Stimulated activated CD4-positive, alpha-beta T cell treated with anti-CD3 and anti-CD28 coated beads, TNF-alpha, amount 100 ng/mL, for 4 hours (primary cell): ENCODE measurements around the gene GPR137C.
A peak's percentile ranks its signal among the peaks of the same experiment; 100 is the strongest.

Source experiments
- DNase-seq, 3 experiments: peaks; one replicate each; pipeline ENCODE4 v3.0.0-alpha.2; 2020; ENCODE audit warnings: low read depth in 3 of 3

GPR137C gene

DNA sequence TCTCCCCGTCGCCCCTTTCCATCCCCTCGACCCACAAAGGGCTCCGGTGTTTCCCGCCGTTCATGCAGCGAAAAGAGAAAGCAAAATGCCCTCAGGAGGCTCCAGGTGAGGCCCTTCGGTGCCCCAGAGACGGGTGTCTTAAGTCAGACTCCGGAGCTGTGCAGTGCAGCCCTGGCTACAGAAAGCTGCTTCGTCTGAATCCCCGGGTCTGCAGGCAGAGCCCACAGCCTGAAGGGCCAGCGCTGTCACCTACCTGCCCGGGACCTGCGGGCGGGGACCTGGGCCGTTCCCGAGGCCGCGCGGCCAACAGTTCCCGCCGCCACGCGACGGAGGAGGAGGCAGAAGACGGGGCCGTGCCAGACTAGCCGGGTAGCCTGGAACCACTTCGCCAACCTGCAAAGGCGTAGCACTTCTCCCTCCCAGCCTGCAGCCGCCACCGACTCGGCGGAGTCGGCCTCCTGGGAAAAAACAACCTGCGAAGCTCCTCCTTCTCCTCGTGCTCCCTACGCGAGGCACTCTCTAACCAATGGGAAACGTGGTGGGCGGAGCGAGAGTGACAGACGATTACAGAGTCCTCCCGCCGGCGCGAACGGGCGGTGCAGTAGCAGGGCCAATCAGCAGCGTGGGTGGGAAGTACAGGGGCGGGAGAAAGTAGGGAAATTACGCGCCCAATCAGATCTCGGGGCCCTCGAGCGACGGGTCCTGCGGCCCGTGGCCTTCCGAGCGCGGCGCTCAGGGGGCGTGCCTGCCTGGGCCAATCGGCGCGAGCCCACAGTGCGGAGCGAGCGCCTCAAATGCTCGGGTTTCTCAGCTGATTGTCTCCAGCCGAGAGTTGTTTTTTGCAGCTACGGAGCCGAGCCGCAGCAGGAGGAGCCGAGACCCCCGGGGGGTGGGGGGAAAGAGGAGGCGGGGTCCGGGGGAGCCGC lies at the start of gene GPR137C, which contains the start of gene TXNDC16:
Gene GPR137C, plus strand, starts transcription at position 774 of the 926 bp plus-strand sequence. CDS start 312 bp downstream, outside the sequence.
Gene TXNDC16, minus strand, starts transcription at position 443 of the 926 bp plus-strand sequence. CDS start 8,948 bp downstream, outside the sequence.
- peak; percentile 96 to 99 (median 99) for DNase-seq

- DNase-seq: no peak
Observed at GRCh38 chr14:52513249-52513648, 39.4 kb upstream of the GPR137C start.

DNA sequence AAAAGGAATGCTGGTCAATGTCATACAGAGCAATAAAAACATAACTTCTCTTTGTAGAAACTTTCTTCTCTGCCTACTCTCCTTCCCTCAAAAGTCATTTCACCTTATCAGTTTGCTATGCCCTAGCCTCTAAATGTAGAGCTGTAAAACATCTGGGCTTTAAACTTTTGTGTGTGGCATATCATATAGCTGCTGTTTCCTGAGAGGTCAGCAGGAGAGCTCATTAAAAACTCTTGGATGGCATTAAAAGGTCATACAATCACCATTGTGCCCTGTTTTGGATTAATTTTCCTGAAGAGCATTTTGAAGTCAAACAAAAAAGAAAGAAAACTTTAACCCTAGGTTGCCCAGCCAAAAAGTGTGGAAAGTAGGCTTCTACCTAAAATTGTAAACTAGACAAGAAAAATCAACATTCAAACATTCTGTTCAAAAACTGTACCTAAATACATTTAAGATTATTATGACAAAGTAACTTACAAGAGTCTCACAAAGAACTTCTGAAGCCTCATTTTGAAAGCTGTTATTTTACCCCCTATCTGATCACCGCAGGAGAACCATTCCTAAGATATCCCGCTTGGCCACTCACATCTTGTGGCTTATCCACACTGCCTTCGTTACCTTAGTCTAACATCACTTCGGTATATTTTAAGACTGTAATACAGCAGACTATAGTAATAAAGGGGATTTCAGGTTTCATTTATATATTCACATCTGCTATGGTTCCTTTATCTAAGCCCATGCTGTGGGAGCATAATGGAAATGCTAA lies 38.4 kb upstream of the GPR137C start:
- no peak for DNase-seq

GRCh38 chr14:52522033-52522432 lies 30.6 kb upstream of the GPR137C start:
- DNase-seq: no peak

DNA sequence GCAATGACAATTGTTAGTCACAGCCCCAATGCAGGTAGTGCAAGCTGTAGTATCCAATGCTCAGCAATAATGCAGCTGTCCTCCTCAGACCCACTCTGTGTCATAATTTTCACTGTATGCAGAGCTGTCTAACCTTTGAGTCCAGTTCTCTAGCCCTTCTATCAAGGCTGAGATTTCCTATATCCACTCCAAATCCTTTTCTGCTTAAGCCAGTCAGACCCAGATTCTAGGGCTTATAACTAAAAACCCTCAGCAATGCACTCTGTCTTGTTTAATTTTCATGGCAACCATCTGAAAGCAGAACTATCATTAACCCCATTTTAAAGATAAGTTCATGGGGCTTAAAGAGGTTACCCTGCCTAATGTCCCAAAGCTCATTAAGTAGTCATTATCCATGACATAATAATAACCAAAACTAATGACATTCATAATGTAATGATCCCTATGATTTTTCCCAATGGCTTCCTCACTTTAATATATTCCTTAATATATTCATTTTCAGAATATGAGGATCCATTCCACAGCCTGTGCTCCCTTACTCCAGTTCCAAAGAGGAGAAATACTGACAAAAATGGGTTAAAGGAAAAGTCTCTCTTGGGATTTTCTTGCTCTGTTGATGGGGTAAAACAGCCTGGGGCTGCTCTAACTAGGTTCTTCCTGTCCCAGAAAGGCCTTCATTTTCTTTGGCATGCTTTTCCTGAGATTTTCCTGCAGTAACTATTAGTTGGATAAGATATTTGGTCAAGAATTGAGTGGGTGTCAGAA lies 29.9 kb upstream of the GPR137C start:
- DNase-seq: no peak

DNA sequence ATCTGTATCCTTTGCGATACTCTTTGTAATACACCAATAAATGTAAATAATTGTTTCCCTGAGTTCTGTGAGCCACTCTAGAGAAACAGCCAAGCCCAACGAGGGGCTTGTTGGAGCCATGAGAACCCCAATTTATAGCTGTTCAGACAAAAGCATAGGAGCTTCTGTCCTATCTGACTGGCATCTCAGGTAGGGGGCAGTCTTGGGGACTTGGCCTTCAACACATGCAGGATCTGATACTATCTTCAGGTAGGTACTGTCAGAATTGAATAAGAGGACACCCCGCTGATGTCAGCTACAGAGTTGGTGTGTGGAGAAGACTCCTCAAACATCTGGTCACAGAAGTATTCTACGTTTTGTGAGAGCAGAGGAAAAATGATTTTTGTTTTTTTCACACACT lies 25.6 kb upstream of the GPR137C start:
- DNase-seq: no peak

GRCh38 chr14:52531481-52531880 lies 21.2 kb upstream of the GPR137C start:
- no peak for DNase-seq

DNA sequence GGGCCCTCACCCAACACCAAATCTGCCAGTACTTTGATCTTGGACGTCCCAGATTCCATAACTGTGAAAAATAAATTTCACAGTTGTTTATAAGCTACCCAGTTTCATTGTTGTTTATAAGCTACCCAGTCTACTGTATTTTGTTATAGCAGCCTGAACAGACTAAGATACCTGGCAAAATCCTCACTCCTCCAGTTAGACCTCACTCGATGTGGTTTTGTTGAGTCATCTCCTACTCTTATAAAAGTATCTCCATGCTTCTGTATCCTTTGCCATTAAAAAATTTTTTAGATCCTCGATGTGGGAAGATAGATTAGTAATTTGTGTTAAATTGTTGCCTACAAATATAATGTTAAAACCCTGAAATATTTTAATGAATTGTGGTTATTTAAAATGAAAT lies 16.4 kb upstream of the GPR137C start:
- DNase-seq: no peak

DNA sequence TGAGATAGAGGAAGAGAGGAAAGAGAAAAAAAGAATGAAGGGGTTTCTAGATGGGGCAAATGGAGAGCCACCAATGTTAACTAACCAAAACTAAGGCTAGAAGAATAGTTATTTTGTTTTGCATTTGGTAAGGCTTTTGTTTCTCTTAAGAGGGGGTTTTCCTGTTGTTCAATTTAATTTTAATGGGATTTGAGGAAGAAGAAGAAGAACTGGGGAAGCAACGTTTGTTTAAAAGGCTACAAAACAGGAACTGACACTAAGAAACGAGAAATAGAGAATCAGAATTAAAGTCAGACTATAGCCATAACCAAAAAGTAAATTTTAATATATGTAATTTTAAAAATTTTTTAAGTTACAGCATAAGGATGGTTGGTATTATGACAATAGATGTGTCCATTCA lies 14.0 kb upstream of the GPR137C start:
- DNase-seq: no peak

- DNase-seq: no peak
Observed at GRCh38 chr14:52545584-52546317, 6.9 kb upstream of the GPR137C start.

DNA sequence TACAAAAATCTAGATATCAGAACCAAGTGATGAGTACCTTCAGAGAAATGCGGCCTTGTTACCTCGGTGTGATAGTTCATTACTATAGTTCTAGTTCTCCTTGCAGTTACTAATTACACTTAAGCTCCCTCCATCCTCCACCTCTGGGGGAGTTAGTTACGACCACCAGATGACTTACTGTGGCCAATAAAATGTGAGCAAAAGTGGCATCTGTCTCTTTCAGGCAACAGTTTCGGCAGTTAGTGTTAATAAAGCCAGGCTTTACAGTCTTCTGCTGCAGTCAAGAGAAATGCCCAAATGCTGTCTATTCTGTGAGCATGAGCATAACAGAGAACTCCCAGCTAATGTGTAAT lies 6.3 kb upstream of the GPR137C start:
- no peak for DNase-seq

DNA sequence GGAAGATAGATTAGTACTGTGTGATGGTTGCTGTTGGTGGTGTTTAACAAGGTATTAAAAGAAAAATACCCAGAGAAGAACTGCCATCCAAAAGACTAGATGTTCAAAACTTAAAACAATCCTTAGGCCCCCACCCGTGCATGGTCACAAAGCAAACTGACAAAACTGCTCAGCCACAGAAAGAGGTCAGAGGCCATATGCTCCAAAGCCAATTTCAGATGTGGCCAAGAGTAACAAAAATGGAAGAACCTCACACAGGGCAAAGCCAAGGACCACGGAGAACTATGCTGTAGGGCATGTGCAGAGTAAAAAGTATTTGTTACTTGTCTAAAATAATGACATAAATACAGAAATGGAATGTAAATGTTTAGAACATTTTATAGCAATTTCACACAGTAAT lies 5.6 kb upstream of the GPR137C start:
- DNase-seq: no peak

- no peak for DNase-seq
Observed at GRCh38 chr14:52547526-52547925, 5.1 kb upstream of the GPR137C start.

GRCh38 chr14:52550661-52551060 lies 2.0 kb upstream of the GPR137C start:
- DNase-seq: no peak

DNA sequence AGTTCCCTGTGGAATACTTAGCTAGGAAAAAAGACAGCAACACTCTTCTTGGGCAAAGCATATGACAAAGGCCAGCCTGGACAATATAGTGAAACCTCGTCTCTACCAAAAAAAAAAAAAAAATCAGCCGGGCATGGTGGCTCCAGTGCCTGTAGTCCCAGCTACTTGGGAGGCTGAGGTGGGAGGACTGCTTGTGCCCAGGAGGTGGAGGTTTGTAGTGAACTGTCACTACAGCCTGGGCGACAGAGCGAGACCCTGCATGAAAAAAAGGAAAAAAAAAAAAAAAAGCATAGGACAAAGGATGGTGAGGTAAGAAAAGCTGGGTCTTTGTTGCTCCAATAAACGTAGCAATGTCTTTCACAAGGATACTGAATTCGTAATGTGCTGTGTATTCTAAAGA lies 1.4 kb upstream of the GPR137C start:
- no peak for DNase-seq

GRCh38 chr14:52551696-52552062 lies 957 bp upstream of the GPR137C start:
- no peak for DNase-seq

DNA sequence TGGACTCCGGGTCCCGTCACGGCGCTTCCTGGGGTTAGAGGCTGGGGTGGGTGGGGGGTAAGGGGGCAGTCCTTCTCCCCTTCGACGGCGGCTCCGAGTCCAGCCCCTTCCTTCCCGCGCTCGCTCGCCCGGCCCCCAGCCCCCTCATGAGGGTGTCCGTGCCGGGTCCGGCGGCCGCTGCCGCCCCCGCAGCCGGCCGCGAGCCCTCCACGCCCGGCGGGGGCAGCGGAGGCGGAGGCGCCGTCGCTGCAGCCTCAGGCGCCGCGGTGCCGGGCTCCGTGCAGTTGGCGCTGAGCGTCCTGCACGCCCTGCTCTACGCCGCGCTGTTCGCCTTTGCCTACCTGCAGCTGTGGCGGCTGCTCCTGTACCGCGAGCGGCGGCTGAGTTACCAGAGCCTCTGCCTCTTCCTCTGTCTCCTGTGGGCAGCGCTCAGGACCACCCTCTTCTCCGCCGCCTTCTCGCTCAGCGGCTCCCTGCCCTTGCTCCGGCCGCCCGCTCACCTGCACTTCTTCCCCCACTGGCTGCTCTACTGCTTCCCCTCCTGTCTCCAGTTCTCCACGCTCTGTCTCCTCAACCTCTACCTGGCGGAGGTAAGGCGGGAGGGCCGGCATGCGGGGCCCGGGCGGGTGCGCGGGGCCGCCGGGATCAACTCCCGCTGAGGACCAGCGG lies 500 bp downstream of the GPR137C start:
- DNase-seq: peak in 2 of 3 experiments; percentile 24

- DNase-seq: peak; percentile 57 to 66 (median 65)
Observed at GRCh38 chr14:52553671-52554575, 1.3 kb downstream of the GPR137C start.

DNA sequence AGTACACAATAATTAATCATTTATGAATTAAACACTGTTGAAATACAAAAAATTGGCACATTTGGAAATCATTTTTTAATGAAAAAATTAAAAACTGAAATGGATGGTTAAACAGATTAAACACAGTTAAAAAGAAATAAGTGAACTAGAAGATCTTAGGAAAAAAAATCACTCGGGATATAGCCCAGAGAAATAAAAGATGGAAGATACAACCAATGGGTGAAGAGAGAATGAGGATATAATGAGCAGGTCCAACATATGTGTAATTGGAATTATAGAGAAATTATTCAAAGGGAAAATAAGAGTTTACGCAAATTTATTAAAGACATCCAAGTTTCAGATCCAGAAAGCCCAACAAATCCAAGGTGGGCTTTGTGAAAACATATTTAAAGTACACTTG lies 6.1 kb downstream of the GPR137C start:
- DNase-seq: no peak

DNA sequence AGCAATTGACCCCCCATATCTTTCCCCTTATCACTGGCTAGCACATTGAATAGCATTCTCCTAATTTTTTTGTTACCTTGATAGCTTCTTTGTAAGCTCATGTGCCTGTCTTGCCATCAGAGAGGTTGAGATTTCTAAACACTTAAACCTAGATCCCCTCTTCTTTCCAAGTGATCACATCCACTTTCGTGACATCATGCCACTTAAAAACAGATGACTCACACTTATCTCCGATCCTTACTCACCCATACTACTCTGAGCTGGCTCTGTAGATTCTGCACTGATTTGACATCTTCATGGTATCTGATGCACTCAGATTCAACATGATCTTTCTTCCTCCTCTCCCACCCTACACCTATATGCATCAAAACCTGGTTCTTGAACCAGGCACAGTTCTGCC lies 10.5 kb downstream of the GPR137C start:
- DNase-seq: no peak
